ENCODE results near the gene MPI. TPM values are rescaled to one million over a fixed set of nuclear protein-coding genes. Genes with fewer than 3 reads are reported as not detected.

MPI gene
- total and polyA plus RNA-seq, 2 donors (not counting 3 experiments of a cell fraction or from before 2014, with no cell fraction given), result 36.3 to 69.3 TPM

DNA sequence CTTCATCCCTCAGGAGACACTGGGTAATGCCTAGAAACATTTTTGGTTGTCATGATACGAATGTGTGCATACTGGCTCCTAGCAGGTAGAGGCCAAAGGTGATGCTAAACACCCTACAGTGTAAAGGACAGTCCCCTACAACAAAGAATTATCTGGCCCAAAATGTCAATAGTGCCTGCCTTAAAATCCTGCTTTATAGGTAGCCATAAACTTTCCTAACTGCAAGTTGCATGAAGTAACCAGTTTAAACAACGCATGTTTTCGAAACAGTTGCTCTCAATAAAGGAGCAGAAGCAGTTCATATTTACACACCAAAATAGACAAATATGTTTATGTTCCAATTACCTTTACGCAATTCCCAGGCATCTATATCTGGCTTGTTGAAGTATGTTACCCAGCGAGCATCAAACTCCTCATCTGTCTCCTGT lies 38.9 kb downstream of the MPI start:
- Histone ChIP-seq H3K27ac (ENCODE audit: insufficient read depth, low read depth, low read length) (no peak overlapping the region), H3K4me2 (ENCODE audit: insufficient read depth, low read length) (no peak overlapping the region), H3K36me3 (ENCODE audit: control insufficient read depth in 2 of 2, extremely low read depth in 1 of 2, insufficient read depth in 2 of 2, low read length in 2 of 2) (peaks cover 5 to 11% of the 10 kb centered on the region in 2 experiments), H2AFZ (ENCODE audit: low read depth, low read length) (no peak overlapping the region), H3K9me1 (replicated peaks; ENCODE audit: control insufficient read depth, extremely low read depth, insufficient read depth, low read length) (no peaks in the 10 kb centered on the region), H3K9me3 (replicated peaks; ENCODE audit: control insufficient read depth, insufficient read depth, low read length) (no peaks in the 10 kb centered on the region), H3K4me3 (replicated peaks in 1 of 3; ENCODE audit: insufficient read depth in 1 of 3, low read depth in 1 of 3, low read length in 3 of 3) (no peak overlapping the region), H3K79me2 (ENCODE audit: control insufficient read depth, insufficient read depth, low read length) (peaks cover 45% of the 10 kb centered on the region), H3K4me1 (ENCODE audit: control insufficient read depth, extremely low read depth, insufficient read depth, low read length) (no peaks in the 10 kb centered on the region), H3K27me3 (ENCODE audit: control insufficient read depth in 2 of 2, insufficient read depth in 2 of 2, low read length in 2 of 2) (no peaks in the 10 kb centered on the region), H3K9ac (replicated peaks; ENCODE audit: extremely low read depth, insufficient read depth, low read length) (no peak overlapping the region), H4K20me1 (replicated peaks; ENCODE audit: control insufficient read depth, extremely low read depth, insufficient read depth, low read length) (no peaks in the 10 kb centered on the region)
- POLR2A ChIA-PET, result no interaction called here
- dilution Hi-C loops (cut with MboI; ENCODE audit: extremely low pct_ligation_motif_present, low sequenced_read_pairs) (no loop called here), intact Hi-C loops (cut with micrococcal nuclease) (no loop called here)
- FAIRE-seq (no peak), DNase-seq (ENCODE audit: low read depth, low spot score) (no peak)
- CTCF ChIA-PET, result no interaction called here
- BruUV-seq (replicated peaks), result no TSS peak
- TF ChIP-seq POLR2A (IDR thresholded peaks at IDR 0.05; ENCODE audit: low read depth, low read length) (no peak), CTCF (IDR thresholded peaks at IDR 0.05; ENCODE audit: extremely low read depth in 1 of 2, insufficient read depth in 1 of 2, low read depth in 1 of 2, low read length in 2 of 2) (no peak), POLR2AphosphoS5 (IDR thresholded peaks at IDR 0.05; ENCODE audit: insufficient read depth, low read depth, low read length) (no peak), FOS (IDR thresholded peaks at IDR 0.05; ENCODE audit: borderline replicate concordance, insufficient read depth, low read length) (no peak), MAX (IDR thresholded peaks at IDR 0.05; ENCODE audit: insufficient read depth, insufficient read length) (no peak), MYC (IDR thresholded peaks at IDR 0.05; ENCODE audit: low read depth, low read length) (no peak), EZH2 (IDR thresholded peaks at IDR 0.05; ENCODE audit: borderline replicate concordance, low read depth, low read length, severe bottlenecking) (no peak), GATA2 (IDR thresholded peaks at IDR 0.05; ENCODE audit: insufficient read depth, insufficient read length, low read depth, low read length) (no peak), JUN (IDR thresholded peaks at IDR 0.05; ENCODE audit: borderline replicate concordance, insufficient read depth, insufficient read length, low read depth) (no peak)
